ENCODE measurements around the gene TCF12.

DNA sequence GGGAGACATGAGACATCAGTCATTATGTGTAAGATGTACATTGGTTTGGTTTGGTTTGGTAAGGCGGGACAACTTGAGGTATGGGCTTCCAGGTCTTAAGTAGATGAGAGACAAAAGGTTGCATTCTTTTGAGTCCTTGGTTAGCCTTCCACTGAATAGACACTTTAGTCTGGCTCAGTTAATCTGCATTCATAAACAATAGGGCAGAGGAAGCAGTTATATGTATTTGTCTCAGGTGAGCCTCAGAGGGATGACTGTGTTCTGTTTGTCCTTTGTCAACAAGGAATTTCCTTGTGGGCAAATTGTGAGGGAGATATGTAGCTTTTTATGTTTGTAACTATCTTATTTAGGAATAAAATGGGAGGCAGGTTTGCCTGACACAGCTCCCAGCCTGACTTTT, 50.4 kb downstream of the TCF12 start:
- TF ChIP-seq, protein P1, sequence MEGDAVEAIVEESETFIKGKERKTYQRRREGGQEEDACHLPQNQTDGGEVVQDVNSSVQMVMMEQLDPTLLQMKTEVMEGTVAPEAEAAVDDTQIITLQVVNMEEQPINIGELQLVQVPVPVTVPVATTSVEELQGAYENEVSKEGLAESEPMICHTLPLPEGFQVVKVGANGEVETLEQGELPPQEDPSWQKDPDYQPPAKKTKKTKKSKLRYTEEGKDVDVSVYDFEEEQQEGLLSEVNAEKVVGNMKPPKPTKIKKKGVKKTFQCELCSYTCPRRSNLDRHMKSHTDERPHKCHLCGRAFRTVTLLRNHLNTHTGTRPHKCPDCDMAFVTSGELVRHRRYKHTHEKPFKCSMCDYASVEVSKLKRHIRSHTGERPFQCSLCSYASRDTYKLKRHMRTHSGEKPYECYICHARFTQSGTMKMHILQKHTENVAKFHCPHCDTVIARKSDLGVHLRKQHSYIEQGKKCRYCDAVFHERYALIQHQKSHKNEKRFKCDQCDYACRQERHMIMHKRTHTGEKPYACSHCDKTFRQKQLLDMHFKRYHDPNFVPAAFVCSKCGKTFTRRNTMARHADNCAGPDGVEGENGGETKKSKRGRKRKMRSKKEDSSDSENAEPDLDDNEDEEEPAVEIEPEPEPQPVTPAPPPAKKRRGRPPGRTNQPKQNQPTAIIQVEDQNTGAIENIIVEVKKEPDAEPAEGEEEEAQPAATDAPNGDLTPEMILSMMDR (IDR thresholded peaks at IDR 0.05) = no peak
- no peak for TF ChIP-seq POLR2AphosphoS5 (IDR thresholded peaks at IDR 0.05; ENCODE audit: low read depth, low read length)
